ENCODE results near the gene ZNF737. TPM values are rescaled to one million over a fixed set of nuclear protein-coding genes. Genes with fewer than 3 reads are reported as not detected.
A peak's percentile ranks its signal among the peaks of the same experiment; 100 is the strongest.
"Not testable (repeated sequence)": the region's sequence is repeated elsewhere in the genome, so short reads cannot be mapped to it uniquely, and the experiment has no call there.

ZNF737 gene
- 10 to 100 TPM in 1 of 2 donors, 1 to 10 TPM in 1; 9.1 to 11.0 TPM for total RNA-seq

GRCh38 chr19:20565321-20566018 lies at the start of gene ZNF737:
Gene ZNF737 (minus strand): TSS chr19:20565781. CDS start chr19:20565640, 141 bp downstream.
- Histone ChIP-seq H3K4me1 (no peaks in the 10 kb centered on the region), H3K27me3 (no peaks in the 10 kb centered on the region), H3K36me3 (no peaks in the 10 kb centered on the region), H3K9me3 (no peaks in the 10 kb centered on the region), H3K4me3 (peak within 1 kb of the TSS; percentile 76), H3K9ac (ENCODE audit: low read depth in 2 of 2, low read length in 2 of 2) (peak within 1 kb of the TSS; percentile 64 to 76), H3K27ac (peak within 1 kb of the TSS; percentile 92)
- intact Hi-C loops (cut with DNase I): no loop called here
- TF ChIP-seq CTCF (IDR thresholded peaks at IDR 0.05): no peak
- peak; percentile 98 for DNase-seq

GRCh38 chr19:20614971-20615370 lies 49.4 kb upstream of the ZNF737 start:
- H3K4me3 ChIP-seq; H3K27ac ChIP-seq; H3K4me1 ChIP-seq; H3K9me3 ChIP-seq; DNase-seq; intact Hi-C loops (cut with DNase I); H3K36me3 ChIP-seq; H3K9ac ChIP-seq (ENCODE audit: low read depth in 2 of 2, low read length in 2 of 2); H3K27me3 ChIP-seq: not testable (repeated sequence)

GRCh38 chr19:20612711-20613316 lies 47.2 kb upstream of the ZNF737 start:
- intact Hi-C loops (cut with DNase I): no loop called here
- Histone ChIP-seq H3K9ac (ENCODE audit: low read depth in 2 of 2, low read length in 2 of 2) (no peak overlapping the region), H3K27ac (no peak overlapping the region), H3K9me3 (no peaks in the 10 kb centered on the region), H3K4me3 (no peak overlapping the region), H3K36me3 (no peaks in the 10 kb centered on the region), H3K4me1 (no peaks in the 10 kb centered on the region), H3K27me3 (no peaks in the 10 kb centered on the region)
- TF ChIP-seq CTCF (IDR thresholded peaks at IDR 0.05): no peak
- DNase-seq: no peak

- Histone ChIP-seq H3K9ac (ENCODE audit: low read depth in 2 of 2, low read length in 2 of 2) (no peak overlapping the region), H3K4me3 (no peak overlapping the region), H3K4me1 (no peaks in the 10 kb centered on the region), H3K27ac (no peak overlapping the region), H3K36me3 (no peaks in the 10 kb centered on the region), H3K27me3 (no peaks in the 10 kb centered on the region), H3K9me3 (no peaks in the 10 kb centered on the region)
- DNase-seq: no peak
- no peak for TF ChIP-seq CTCF (IDR thresholded peaks at IDR 0.05)
- intact Hi-C loops (cut with DNase I): no loop called here
Measured at GRCh38 chr19:20611866-20612265, 46.3 kb upstream of the ZNF737 start.

GRCh38 chr19:20607943-20608342 lies 42.4 kb upstream of the ZNF737 start:
- Histone ChIP-seq H3K27me3 (no peaks in the 10 kb centered on the region), H3K4me3 (no peak overlapping the region), H3K27ac (no peak overlapping the region), H3K9ac (ENCODE audit: low read depth in 2 of 2, low read length in 2 of 2) (no peak overlapping the region), H3K36me3 (no peaks in the 10 kb centered on the region), H3K4me1 (no peaks in the 10 kb centered on the region), H3K9me3 (no peaks in the 10 kb centered on the region)
- TF ChIP-seq CTCF (IDR thresholded peaks at IDR 0.05): no peak
- intact Hi-C loops (cut with DNase I): no loop called here
- no peak for DNase-seq

- no peak for TF ChIP-seq CTCF (IDR thresholded peaks at IDR 0.05)
- Histone ChIP-seq H3K4me1 (no peaks in the 10 kb centered on the region), H3K9ac (ENCODE audit: low read depth in 2 of 2, low read length in 2 of 2) (no peak overlapping the region), H3K9me3 (no peaks in the 10 kb centered on the region), H3K4me3 (no peak overlapping the region), H3K27me3 (no peaks in the 10 kb centered on the region), H3K27ac (no peak overlapping the region), H3K36me3 (no peaks in the 10 kb centered on the region)
- intact Hi-C loops (cut with DNase I): no loop called here
- no peak for DNase-seq
Measured at GRCh38 chr19:20558571-20558970, 7.0 kb downstream of the ZNF737 start.

Data from colonic mucosa (tissue), 4 donors.